ENCODE data around the gene THSD7B. TPM values are rescaled to one million over a fixed set of nuclear protein-coding genes. Genes with fewer than 3 reads are reported as not detected.

The THSD7B gene
- total and polyA plus RNA-seq, 10 donors = 0.02 to 0.17 (median 0.09) TPM; not detected in 7

DNA sequence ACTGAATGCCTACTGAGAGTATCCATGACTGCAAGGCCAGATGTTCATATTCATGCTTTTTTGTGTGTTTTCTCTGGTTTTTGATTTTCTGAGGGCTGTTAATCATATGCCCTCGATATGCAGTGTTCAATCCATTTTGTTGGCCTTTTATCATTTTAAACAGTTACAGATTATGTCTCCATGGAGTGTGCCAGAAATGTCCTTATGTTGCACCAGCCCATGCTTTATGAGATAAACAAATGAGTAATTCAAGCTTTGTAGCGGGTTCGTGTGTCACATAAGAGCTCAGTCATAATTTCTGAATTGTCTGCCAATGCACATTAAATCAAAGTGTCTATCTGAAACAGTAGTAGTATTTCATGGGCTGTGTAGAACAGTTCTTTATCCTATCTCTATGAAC is 583.0 kb downstream of the THSD7B start:
- TF ChIP-seq, protein P1, sequence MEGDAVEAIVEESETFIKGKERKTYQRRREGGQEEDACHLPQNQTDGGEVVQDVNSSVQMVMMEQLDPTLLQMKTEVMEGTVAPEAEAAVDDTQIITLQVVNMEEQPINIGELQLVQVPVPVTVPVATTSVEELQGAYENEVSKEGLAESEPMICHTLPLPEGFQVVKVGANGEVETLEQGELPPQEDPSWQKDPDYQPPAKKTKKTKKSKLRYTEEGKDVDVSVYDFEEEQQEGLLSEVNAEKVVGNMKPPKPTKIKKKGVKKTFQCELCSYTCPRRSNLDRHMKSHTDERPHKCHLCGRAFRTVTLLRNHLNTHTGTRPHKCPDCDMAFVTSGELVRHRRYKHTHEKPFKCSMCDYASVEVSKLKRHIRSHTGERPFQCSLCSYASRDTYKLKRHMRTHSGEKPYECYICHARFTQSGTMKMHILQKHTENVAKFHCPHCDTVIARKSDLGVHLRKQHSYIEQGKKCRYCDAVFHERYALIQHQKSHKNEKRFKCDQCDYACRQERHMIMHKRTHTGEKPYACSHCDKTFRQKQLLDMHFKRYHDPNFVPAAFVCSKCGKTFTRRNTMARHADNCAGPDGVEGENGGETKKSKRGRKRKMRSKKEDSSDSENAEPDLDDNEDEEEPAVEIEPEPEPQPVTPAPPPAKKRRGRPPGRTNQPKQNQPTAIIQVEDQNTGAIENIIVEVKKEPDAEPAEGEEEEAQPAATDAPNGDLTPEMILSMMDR (IDR thresholded peaks at IDR 0.05 in 8 of 11, conservative IDR thresholded peaks at IDR 0.05 in 3 of 11) = no peak
- no peak for TF ChIP-seq POLR2AphosphoS5 (IDR thresholded peaks at IDR 0.05)
- no peak for TF ChIP-seq POLR2A (IDR thresholded peaks at IDR 0.05)
- H3K4me3 ChIP-seq = no peak overlapping the region
- no peaks in the 10 kb centered on the region for H3K4me1 ChIP-seq
- intact Hi-C loops (cut with DNase I; ENCODE audit: low total_unique reads) = no loop called here
- H3K36me3 ChIP-seq = no peaks in the 10 kb centered on the region
- H3K9me3 ChIP-seq = no peaks in the 10 kb centered on the region
- no peaks in the 10 kb centered on the region for H3K27me3 ChIP-seq (replicated peaks in 1 of 7)
- no peak overlapping the region for H3K27ac ChIP-seq
- 71 to 87% (median 82%) methylated on average over 3 of the region's 3 CpGs for WGBS, 5 donors
- DNase-seq = no peak

DNA sequence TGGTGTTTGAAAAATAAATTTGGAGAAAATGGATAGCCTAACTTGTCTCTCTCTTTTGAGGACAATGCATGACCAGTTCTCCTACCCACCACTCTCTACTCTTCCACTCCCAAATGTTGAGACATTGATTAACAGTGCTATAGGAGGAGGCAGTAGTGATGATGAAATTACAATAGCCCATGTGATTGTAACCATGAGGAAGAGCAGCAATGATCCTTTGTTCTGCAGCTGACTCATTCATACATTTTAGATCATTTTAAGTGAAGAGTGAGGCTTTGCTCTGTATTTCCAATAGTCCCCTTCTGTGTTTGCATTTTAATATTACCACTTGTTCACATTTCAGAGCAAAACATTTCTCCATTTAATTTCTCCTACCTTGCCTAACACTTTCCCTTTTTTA is 592.3 kb downstream of the THSD7B start:
- no peak overlapping the region for H3K27ac ChIP-seq
- TF ChIP-seq POLR2AphosphoS5 (IDR thresholded peaks at IDR 0.05) (no peak), POLR2A (IDR thresholded peaks at IDR 0.05) (no peak)
- TF ChIP-seq, protein P1 (IDR thresholded peaks at IDR 0.05 in 8 of 11, conservative IDR thresholded peaks at IDR 0.05 in 3 of 11) = no peak
- H3K9me3 ChIP-seq = peaks cover 0 to 30% (median 17%) of the 10 kb centered on the region in 8 donors
- H3K4me3 ChIP-seq = no peak overlapping the region
- H3K36me3 ChIP-seq = no peaks in the 10 kb centered on the region
- H3K4me1 ChIP-seq = no peaks in the 10 kb centered on the region
- intact Hi-C loops (cut with DNase I; ENCODE audit: low total_unique reads) = no loop called here
- no peak for DNase-seq
- H3K27me3 ChIP-seq (replicated peaks in 1 of 7) = no peaks in the 10 kb centered on the region

DNA sequence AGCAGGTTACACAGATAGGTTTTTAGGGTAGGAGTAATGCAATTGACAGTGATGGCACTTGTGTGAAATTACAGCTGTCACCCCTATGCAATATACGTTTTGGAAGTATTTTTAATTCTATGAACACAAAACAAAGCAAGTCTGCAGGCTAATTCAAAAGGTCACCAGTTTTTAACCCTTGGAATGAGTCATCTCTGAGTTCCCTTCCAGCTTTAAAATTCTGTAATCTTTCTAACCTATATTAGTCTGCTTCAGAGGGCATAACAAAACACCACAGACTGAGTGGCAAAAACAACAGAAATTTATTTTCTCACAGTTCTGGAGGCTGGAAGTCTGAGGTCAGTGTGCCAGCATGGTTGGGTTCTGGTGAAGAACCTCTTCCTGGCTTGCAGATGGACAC is 602.0 kb downstream of the THSD7B start:
- TF ChIP-seq POLR2A (IDR thresholded peaks at IDR 0.05) (no peak), POLR2AphosphoS5 (IDR thresholded peaks at IDR 0.05) (no peak)
- TF ChIP-seq, protein P1 (IDR thresholded peaks at IDR 0.05 in 8 of 11, conservative IDR thresholded peaks at IDR 0.05 in 3 of 11) = no peak
- H3K36me3 ChIP-seq = no peaks in the 10 kb centered on the region
- intact Hi-C loops (cut with DNase I; ENCODE audit: low total_unique reads) = no loop called here
- H3K27me3 ChIP-seq (replicated peaks in 1 of 7) = no peaks in the 10 kb centered on the region
- WGBS, 5 donors = 15 to 42% (median 27%) methylated on average over 1 of the region's 1 CpG
- peaks cover 0 to 35% (median 19%) of the 10 kb centered on the region in 8 donors for H3K9me3 ChIP-seq
- H3K27ac ChIP-seq = no peak overlapping the region
- no peak overlapping the region for H3K4me3 ChIP-seq
- H3K4me1 ChIP-seq = no peaks in the 10 kb centered on the region
- DNase-seq = no peak

DNA sequence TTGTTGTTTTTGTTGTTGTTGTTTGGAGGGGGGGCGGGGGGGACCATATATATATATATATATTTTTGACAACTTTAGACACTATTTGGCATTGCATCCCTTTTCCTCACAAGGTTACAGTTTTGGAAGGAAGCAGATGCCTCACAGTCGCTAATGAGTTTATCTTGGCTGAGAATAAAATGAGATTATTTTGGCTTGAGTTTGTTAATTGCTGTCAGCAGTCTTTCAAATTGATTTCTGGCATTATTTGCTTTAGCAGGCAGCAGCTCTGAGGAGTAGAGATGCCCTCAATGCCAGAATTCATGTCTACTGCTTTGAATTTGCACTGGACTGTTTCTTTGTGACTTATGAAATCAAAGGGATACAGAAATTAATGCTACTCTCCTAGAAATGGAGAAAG is 603.8 kb downstream of the THSD7B start:
- intact Hi-C loops (cut with DNase I; ENCODE audit: low total_unique reads) = no loop called here
- peaks cover 0 to 24% (median 11%) of the 10 kb centered on the region in 8 donors for H3K9me3 ChIP-seq
- H3K4me1 ChIP-seq = no peaks in the 10 kb centered on the region
- 51 to 69% (median 63%) methylated on average over 2 of the region's 2 CpGs for WGBS, 5 donors
- no peaks in the 10 kb centered on the region for H3K36me3 ChIP-seq
- DNase-seq = no peak
- H3K27ac ChIP-seq = no peak overlapping the region
- H3K27me3 ChIP-seq (replicated peaks in 1 of 7) = no peaks in the 10 kb centered on the region
- H3K4me3 ChIP-seq = no peak overlapping the region
- TF ChIP-seq POLR2A (IDR thresholded peaks at IDR 0.05) = no peak
- TF ChIP-seq, protein P1 (IDR thresholded peaks at IDR 0.05 in 8 of 11, conservative IDR thresholded peaks at IDR 0.05 in 3 of 11) = no peak
- no peak for TF ChIP-seq POLR2AphosphoS5 (IDR thresholded peaks at IDR 0.05)

All from spleen (tissue), 11 donors.